ENCODE results near the gene RNU6-9. TPM values are rescaled to one million over a fixed set of nuclear protein-coding genes. Genes with fewer than 3 reads are reported as not detected.
A peak's percentile ranks its signal among the peaks of the same experiment; 100 is the strongest.

The RNU6-9 gene
- total RNA-seq, 1 donor = not detected

DNA sequence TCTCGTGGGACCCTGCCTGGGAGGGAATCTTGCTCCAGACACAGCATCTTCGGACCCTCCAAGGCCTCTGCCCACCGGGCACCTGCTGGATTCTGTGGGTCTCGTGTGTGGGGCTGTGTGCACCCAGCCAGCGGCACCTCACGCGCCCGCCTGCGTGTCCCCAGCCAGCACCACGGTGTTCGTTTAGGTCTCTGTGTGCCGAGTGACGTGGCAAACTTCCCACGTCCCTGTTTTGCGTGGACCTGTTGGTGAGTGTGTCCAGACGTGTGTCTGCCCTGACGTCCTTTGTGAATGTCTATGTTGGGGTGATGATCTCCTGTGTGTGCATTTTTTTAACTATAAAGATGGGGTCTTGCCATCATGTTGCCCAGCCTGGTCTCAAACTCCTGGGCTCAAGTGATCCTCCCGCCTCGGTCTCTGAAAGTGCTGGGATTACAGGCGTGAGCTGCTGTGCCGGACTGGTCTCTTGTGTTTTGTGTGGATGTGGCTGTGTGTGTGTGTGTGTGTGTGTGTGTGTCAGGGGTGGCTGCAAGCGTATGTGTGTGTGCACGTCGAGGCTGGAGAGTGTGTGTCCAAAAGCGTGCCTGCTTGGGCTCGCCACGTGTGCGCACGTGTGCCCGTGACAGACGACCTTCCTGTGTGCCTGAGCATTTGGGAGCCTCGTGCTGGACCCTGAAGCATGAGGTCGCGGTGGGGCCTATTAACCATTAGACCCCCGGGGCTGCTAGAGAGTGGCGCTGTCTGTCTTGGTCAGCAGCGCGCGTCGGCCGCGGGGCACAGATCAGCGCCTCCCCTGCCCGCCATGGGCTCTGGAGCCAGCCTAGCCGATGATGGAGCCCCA is 48.2 kb downstream of the RNU6-9 start:
- peaks cover 59% of the 10 kb centered on the region for H3K79me2 ChIP-seq (ENCODE audit: insufficient read depth, low read length)

DNA sequence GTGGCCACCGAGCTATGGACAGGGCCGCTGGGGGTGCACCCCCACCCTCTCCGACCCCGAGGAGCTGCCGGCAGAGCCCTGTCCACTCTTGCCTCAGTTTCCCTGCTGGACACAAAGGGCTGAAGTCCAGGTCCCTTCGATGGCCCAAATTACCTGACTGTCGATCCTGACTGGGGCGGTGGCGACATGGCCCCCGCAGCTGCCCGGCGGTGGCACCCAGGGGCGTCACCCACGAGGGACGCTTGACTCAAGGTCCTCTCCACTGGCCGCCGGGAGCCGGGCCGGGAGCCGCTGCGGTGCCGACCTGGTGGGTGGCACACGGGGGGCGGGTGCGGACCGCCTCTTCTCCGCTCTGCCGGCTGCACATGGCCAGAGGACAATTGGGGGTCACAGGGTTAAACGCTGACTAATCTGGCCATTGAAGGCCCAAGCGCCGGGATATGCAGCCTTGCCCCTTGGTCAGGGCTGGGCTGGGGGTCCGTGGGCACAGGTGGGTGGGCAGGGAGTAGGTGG is 48.9 kb downstream of the RNU6-9 start:
- H3K27ac ChIP-seq (ENCODE audit: low read depth, low read length) = no peak overlapping the region
- no peaks in the 10 kb centered on the region for H3K9me3 ChIP-seq (ENCODE audit: low read depth, low read length)
- H3K36me3 ChIP-seq (ENCODE audit: insufficient read depth, low read length) = peaks cover 2% of the 10 kb centered on the region
- H2AFZ ChIP-seq (ENCODE audit: low read length) = no peak overlapping the region
- no peaks in the 10 kb centered on the region for H3K27me3 ChIP-seq (ENCODE audit: insufficient read depth, low read length)
- peaks cover 12% of the 10 kb centered on the region for H3K4me1 ChIP-seq (ENCODE audit: insufficient read depth, low read length)
- H3K4me3 ChIP-seq (ENCODE audit: insufficient read depth, low read length) = no peak overlapping the region
- peaks cover 57% of the 10 kb centered on the region for H3K79me2 ChIP-seq (ENCODE audit: insufficient read depth, low read length)
- H3K4me2 ChIP-seq (ENCODE audit: insufficient read depth, low read length) = no peak overlapping the region
- H4K20me1 ChIP-seq (ENCODE audit: insufficient read depth, low read length) = peaks cover 44% of the 10 kb centered on the region
- TF ChIP-seq, protein P1, sequence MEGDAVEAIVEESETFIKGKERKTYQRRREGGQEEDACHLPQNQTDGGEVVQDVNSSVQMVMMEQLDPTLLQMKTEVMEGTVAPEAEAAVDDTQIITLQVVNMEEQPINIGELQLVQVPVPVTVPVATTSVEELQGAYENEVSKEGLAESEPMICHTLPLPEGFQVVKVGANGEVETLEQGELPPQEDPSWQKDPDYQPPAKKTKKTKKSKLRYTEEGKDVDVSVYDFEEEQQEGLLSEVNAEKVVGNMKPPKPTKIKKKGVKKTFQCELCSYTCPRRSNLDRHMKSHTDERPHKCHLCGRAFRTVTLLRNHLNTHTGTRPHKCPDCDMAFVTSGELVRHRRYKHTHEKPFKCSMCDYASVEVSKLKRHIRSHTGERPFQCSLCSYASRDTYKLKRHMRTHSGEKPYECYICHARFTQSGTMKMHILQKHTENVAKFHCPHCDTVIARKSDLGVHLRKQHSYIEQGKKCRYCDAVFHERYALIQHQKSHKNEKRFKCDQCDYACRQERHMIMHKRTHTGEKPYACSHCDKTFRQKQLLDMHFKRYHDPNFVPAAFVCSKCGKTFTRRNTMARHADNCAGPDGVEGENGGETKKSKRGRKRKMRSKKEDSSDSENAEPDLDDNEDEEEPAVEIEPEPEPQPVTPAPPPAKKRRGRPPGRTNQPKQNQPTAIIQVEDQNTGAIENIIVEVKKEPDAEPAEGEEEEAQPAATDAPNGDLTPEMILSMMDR (IDR thresholded peaks at IDR 0.05; ENCODE audit: extremely low read depth, low read depth, low read length) = no peak
- DNase-seq (ENCODE audit: insufficient read length, low spot score, missing footprints) = no peak

More for the DNA sequence above, 48.2 kb downstream of the RNU6-9 start:
- H3K9me3 ChIP-seq (ENCODE audit: low read depth, low read length) = no peaks in the 10 kb centered on the region
- DNase-seq (ENCODE audit: insufficient read length, low spot score, missing footprints) = no peak
- no peaks in the 10 kb centered on the region for H3K27me3 ChIP-seq (ENCODE audit: insufficient read depth, low read length)
- peak overlapping the region; percentile 79 for H3K4me2 ChIP-seq (ENCODE audit: insufficient read depth, low read length)
- peaks cover 2% of the 10 kb centered on the region for H3K36me3 ChIP-seq (ENCODE audit: insufficient read depth, low read length)
- peaks cover 12% of the 10 kb centered on the region for H3K4me1 ChIP-seq (ENCODE audit: insufficient read depth, low read length)
- peak overlapping the region; percentile 35 for H2AFZ ChIP-seq (ENCODE audit: low read length)
- peaks cover 44% of the 10 kb centered on the region for H4K20me1 ChIP-seq (ENCODE audit: insufficient read depth, low read length)
- TF ChIP-seq, protein P1 (IDR thresholded peaks at IDR 0.05; ENCODE audit: extremely low read depth, low read depth, low read length) = no peak
- peak overlapping the region; percentile 72 for H3K27ac ChIP-seq (ENCODE audit: low read depth, low read length)
- H3K4me3 ChIP-seq (ENCODE audit: insufficient read depth, low read length) = peak overlapping the region; percentile 67

Small RNA genes within 50 kb of the gene (small RNA-seq; reads per million reads assigned to genes)
- gene RNU6-9 = 1.1 reads per million, percentile 35 among the genes with 10 or more reads in this experiment

Other genes with a start within 250 kb of the RNU6-9 start
- gene RNF126, start 230.3 kb upstream of the RNU6-9 start, total RNA-seq = 29.8 and 38.7 TPM in 2 replicates
- gene FSTL3, start 217.1 kb upstream of the RNU6-9 start, total RNA-seq = 32.7 and 52.1 TPM in 2 replicates
- not detected in 2 replicates for gene PRSS57, start 198.0 kb upstream of the RNU6-9 start, total RNA-seq
- 9.7 and 10.5 TPM in 2 replicates for gene PALM, start 184.5 kb upstream of the RNU6-9 start, total RNA-seq
- 0.36 and 0.59 TPM in 2 replicates for gene MISP, start 142.4 kb upstream of the RNU6-9 start, total RNA-seq
- 106 and 124 TPM in 2 replicates for gene PTBP1, start 96.0 kb upstream of the RNU6-9 start, total RNA-seq
- 0.36 TPM in 1 of 2 replicates, not detected in the other for gene PLPPR3, start 71.5 kb upstream of the RNU6-9 start, total RNA-seq
- gene AZU1, start 65.6 kb upstream of the RNU6-9 start, total RNA-seq = not detected in 2 replicates
- gene PRTN3, start 52.5 kb upstream of the RNU6-9 start, total RNA-seq = not detected in 2 replicates
- gene ELANE, start 41.2 kb upstream of the RNU6-9 start, total RNA-seq = 0.36 and 0.59 TPM in 2 replicates
- 8.3 and 19.9 TPM in 2 replicates for gene CFD, start 33.8 kb upstream of the RNU6-9 start, total RNA-seq
- gene MED16, start 297 bp upstream of the RNU6-9 start, total RNA-seq = 20.6 and 25.0 TPM in 2 replicates
- 31.1 and 32.7 TPM in 2 replicates for gene R3HDM4, start 19.7 kb downstream of the RNU6-9 start, total RNA-seq
- not detected in 2 replicates for gene KISS1R, start 23.8 kb downstream of the RNU6-9 start, total RNA-seq
- gene ARID3A, start 32.6 kb downstream of the RNU6-9 start, total RNA-seq = 19.4 and 21.7 TPM in 2 replicates
- 45.6 and 46.6 TPM in 2 replicates for gene WDR18, start 90.9 kb downstream of the RNU6-9 start, total RNA-seq
- not detected in 2 replicates for gene GRIN3B, start 106.9 kb downstream of the RNU6-9 start, total RNA-seq
- 74.0 and 84.0 TPM in 2 replicates for gene TMEM259, start 127.6 kb downstream of the RNU6-9 start, total RNA-seq
- not detected in 2 replicates for gene RNU6-2, start 128.0 kb downstream of the RNU6-9 start, total RNA-seq
- 537 and 594 TPM in 2 replicates for gene CNN2, start 133.1 kb downstream of the RNU6-9 start, total RNA-seq
- gene ABCA7, start 146.6 kb downstream of the RNU6-9 start, total RNA-seq = 33.3 and 43.0 TPM in 2 replicates
- gene ARHGAP45, start 173.7 kb downstream of the RNU6-9 start, total RNA-seq = 0.59 and 0.72 TPM in 2 replicates
- 70.2 and 74.0 TPM in 2 replicates for gene POLR2E, start 201.9 kb downstream of the RNU6-9 start, total RNA-seq
- gene GPX4, start 210.5 kb downstream of the RNU6-9 start, total RNA-seq = 515 TPM in 2 replicates

Data from osteoblast (primary cell).